NCI-H82 (cell line): ENCODE measurements around the gene FAM161B.
"Not testable (repeated sequence)": the region's sequence is repeated elsewhere in the genome, so short reads cannot be mapped to it uniquely, and the experiment has no call there.

Experiments
- DNase-seq: peaks from one replicate; lab custom pipeline; 2025; lab: John Stamatoyannopoulos, UW

The FAM161B gene

GRCh38 chr14:73943083-73943482 is 6.8 kb downstream of the FAM161B start:
- DNase-seq = no peak

- no peak for DNase-seq
Observed at GRCh38 chr14:73942180-73942579, 7.7 kb downstream of the FAM161B start.

GRCh38 chr14:73937012-73937411 is 12.9 kb downstream of the FAM161B start:
- no peak for DNase-seq

- no peak for DNase-seq
Observed at GRCh38 chr14:73936548-73936947, 13.3 kb downstream of the FAM161B start.

GRCh38 chr14:73935666-73936065 is 14.2 kb downstream of the FAM161B start:
- DNase-seq = peak; percentile 8

- no peak for DNase-seq
Observed at GRCh38 chr14:73924337-73924736, 25.6 kb downstream of the FAM161B start.

GRCh38 chr14:73919457-73919856 is 30.4 kb downstream of the FAM161B start:
- not testable (repeated sequence) for DNase-seq

GRCh38 chr14:73916324-73916723 is 33.6 kb downstream of the FAM161B start:
- DNase-seq = no peak

GRCh38 chr14:73913256-73913655 is 36.6 kb downstream of the FAM161B start:
- DNase-seq = no peak

- no peak for DNase-seq
Observed at GRCh38 chr14:73909681-73910080, 40.2 kb downstream of the FAM161B start.

GRCh38 chr14:73903028-73903427 is 46.9 kb downstream of the FAM161B start:
- DNase-seq = no peak

GRCh38 chr14:73896521-73896920 is 53.4 kb downstream of the FAM161B start:
- no peak for DNase-seq

- no peak for DNase-seq
Observed at GRCh38 chr14:73895939-73896338, 54.0 kb downstream of the FAM161B start.

- not testable (repeated sequence) for DNase-seq
Observed at GRCh38 chr14:73894180-73894687, 55.7 kb downstream of the FAM161B start.

GRCh38 chr14:73889376-73889775 is 60.5 kb downstream of the FAM161B start:
- DNase-seq = no peak

GRCh38 chr14:73888971-73889370 is 60.9 kb downstream of the FAM161B start:
- DNase-seq = no peak

- no peak for DNase-seq
Observed at GRCh38 chr14:73888460-73888725, 61.5 kb downstream of the FAM161B start.

- no peak for DNase-seq
Observed at GRCh38 chr14:73887694-73888459, 62.0 kb downstream of the FAM161B start.

- DNase-seq = peak; percentile 41
Observed at GRCh38 chr14:73887318-73887616, 62.6 kb downstream of the FAM161B start.

- DNase-seq = peak; percentile 94
Observed at GRCh38 chr14:73886449-73887317, 63.2 kb downstream of the FAM161B start, which contains the start of gene ZNF410. Gene ZNF410, plus strand, starts transcription at chr14:73886859. Its CDS starts 5,317 bp downstream, at chr14:73892176.

GRCh38 chr14:73884438-73885190 is 65.3 kb downstream of the FAM161B start:
- DNase-seq = peak; percentile 39
